Stimulated activated CD8-positive, alpha-beta memory T cell treated with anti-CD3 and anti-CD28 coated beads, Interleukin-7, amount 100 ng/mL, for 1 hour (primary cell): Measurements from ENCODE around the gene ZC3H18.

ENCODE experiments used
- DNase-seq, 2 donors: peaks; one replicate each; pipeline ENCODE4 v3.0.0-alpha.2; 2020; ENCODE audit warnings: low read depth in 2 of 2

ZC3H18 gene

GRCh38 chr16:88678224-88678979 is 108.2 kb downstream of the ZC3H18 start:
- no peak for DNase-seq

DNA sequence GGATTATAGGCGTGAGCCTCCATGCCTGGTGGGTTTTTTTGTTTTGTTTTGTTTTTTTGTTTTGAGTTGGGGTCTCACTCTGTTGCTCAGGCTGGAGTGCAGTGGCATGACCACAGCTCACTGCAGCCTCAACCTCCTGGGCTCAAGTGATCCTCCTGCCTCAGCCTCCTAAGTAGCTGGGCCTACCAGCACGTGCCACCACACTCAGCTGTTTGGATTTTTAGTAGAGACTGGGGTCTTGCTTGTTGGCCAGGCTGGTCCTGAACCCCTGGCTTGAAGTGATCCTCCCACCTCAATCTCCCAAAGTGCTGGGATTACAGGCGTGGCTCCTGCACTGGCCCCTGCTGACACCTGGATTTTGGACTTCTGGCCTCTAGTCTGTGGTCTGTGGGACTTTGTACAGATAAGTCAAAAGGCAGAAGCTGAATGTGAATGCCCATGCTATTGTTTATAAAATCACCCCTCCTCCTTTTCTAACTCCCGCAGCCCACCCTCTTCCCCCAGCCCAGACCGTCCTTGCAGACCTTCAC is 110.4 kb downstream of the ZC3H18 start:
- no peak for DNase-seq

DNA sequence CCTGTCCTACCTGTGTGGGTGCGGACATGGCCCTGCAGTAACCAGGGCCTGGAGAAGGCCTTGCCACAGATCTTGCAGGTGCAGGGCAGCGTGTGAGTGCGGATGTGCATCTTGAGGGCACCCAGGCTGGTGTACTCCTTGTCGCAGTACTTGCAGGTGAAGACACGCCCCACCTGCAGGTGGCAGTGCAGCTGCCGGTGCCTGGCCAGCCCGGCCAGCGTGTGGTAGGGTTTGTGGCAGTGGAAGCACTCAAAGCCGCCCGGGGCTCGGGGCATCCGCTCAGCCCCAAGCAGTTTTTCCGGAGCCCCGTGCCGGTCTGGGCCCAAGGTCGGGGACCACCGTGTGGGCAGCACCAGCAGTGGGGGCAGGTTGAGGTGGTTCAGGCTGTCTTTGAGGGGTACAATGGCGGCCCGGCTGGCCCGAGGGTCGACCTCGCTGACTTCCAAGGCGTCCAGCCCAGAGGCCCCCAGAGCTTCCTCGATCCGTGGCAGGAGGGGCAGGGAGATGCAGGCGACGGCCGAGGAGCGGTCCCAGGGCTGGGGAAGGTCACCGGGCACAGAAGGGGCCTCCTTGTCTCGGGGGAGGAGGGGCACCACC is 111.0 kb downstream of the ZC3H18 start:
- DNase-seq = no peak
